Measurements from ENCODE around the gene SMPDL3B. TPM values are rescaled to one million over a fixed set of nuclear protein-coding genes. Genes with fewer than 3 reads are reported as not detected.
A peak's percentile ranks its signal among the peaks of the same experiment; 100 is the strongest.

SMPDL3B gene
- total RNA-seq, 3 donors from 2014 or later (not counting 1 experiment from before 2014, with no cell fraction given) = 0.24 to 0.88 (median 0.75) TPM

DNA sequence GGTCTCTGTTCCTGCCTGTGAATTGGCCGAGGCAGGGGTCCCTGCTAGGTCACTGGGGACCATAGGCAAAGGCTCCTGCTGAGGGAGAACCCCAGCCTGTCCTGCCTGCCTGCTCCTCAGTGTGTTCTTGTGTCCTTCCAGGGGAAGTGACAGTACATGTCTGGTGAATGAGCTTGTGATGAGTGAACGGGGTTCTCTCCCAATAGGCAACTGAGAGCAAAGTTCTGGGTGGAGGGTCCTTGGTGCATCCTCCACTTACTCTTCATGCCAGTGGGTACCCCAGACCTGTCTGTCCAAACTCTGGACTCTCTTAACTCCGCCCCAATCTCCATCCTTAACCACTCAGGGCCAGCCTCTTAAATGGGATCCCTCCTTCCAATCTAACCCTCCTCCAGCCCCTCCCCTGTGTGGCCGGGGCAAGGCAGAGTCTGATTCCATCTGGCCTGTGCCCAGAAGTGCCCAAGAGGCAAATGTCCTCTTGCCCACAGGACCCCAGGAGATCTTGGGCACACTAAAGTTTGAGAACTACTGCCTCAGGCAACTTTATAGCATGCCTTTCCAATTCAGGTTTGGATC is 26.9 kb downstream of the SMPDL3B start:
- peaks cover 12 to 32% of the 10 kb centered on the region in 2 donors for H3K4me1 Mint-ChIP-seq
- Histone ChIP-seq H3K36me3 (ENCODE audit: control insufficient read depth, insufficient read depth, low read length) (peaks cover 21% of the 10 kb centered on the region), H3K27ac (ENCODE audit: low read length) (no peak overlapping the region), H3K27me3 (ENCODE audit: control insufficient read depth, insufficient read depth, low read length) (no peaks in the 10 kb centered on the region), H3K9me3 (ENCODE audit: control insufficient read depth, insufficient read depth, low read length) (no peaks in the 10 kb centered on the region), H3K4me1 (ENCODE audit: control insufficient read depth, insufficient read depth, low read length) (peaks cover 30% of the 10 kb centered on the region), H3K4me3 (ENCODE audit: low read length) (no peak overlapping the region)
- ATAC-seq (no peak), DNase-seq (no peak)
- WGBS (ENCODE audit: insufficient coverage) = 67% methylated on average over 4 of the region's 4 CpGs
- peak overlapping the region; percentile 70 to 80 for H3K27ac Mint-ChIP-seq
- no peaks in the 10 kb centered on the region for H3K36me3 Mint-ChIP-seq
- TF ChIP-seq, protein P1, sequence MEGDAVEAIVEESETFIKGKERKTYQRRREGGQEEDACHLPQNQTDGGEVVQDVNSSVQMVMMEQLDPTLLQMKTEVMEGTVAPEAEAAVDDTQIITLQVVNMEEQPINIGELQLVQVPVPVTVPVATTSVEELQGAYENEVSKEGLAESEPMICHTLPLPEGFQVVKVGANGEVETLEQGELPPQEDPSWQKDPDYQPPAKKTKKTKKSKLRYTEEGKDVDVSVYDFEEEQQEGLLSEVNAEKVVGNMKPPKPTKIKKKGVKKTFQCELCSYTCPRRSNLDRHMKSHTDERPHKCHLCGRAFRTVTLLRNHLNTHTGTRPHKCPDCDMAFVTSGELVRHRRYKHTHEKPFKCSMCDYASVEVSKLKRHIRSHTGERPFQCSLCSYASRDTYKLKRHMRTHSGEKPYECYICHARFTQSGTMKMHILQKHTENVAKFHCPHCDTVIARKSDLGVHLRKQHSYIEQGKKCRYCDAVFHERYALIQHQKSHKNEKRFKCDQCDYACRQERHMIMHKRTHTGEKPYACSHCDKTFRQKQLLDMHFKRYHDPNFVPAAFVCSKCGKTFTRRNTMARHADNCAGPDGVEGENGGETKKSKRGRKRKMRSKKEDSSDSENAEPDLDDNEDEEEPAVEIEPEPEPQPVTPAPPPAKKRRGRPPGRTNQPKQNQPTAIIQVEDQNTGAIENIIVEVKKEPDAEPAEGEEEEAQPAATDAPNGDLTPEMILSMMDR (IDR thresholded peaks at IDR 0.05) = no peak
- peak overlapping the region; percentile 86 for H3K4me3 Mint-ChIP-seq
- intact Hi-C loops (cut with micrococcal nuclease) = no loop called here
- no peaks in the 10 kb centered on the region for H3K9me3 Mint-ChIP-seq
- H3K27me3 Mint-ChIP-seq (ENCODE audit: low read depth in 2 of 2) = no peaks in the 10 kb centered on the region

DNA sequence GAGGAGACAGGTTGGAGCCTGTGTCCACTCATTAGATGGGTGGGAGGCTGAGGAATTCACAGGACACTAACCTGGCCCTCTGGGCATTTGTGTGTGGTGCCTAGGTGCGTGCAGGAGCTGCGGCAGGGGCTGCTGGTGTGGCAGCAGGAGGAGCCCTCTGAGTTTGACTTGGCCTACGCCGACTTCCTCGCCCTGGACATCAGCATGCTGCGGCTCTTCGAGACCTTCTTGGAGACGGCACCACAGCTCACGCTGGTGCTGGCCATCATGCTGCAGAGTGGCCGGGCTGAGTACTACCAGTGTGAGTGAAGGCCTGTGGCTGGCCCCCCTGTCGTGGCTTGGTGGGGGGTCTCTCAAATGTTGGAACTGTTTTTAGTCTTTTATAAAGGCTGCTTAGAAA is 28.6 kb downstream of the SMPDL3B start:
- 97% methylated on average over 11 of the region's 11 CpGs for WGBS (ENCODE audit: insufficient coverage)
- H3K4me1 Mint-ChIP-seq = peaks cover 12 to 41% of the 10 kb centered on the region in 2 donors
- no peak overlapping the region for H3K4me3 Mint-ChIP-seq

DNA sequence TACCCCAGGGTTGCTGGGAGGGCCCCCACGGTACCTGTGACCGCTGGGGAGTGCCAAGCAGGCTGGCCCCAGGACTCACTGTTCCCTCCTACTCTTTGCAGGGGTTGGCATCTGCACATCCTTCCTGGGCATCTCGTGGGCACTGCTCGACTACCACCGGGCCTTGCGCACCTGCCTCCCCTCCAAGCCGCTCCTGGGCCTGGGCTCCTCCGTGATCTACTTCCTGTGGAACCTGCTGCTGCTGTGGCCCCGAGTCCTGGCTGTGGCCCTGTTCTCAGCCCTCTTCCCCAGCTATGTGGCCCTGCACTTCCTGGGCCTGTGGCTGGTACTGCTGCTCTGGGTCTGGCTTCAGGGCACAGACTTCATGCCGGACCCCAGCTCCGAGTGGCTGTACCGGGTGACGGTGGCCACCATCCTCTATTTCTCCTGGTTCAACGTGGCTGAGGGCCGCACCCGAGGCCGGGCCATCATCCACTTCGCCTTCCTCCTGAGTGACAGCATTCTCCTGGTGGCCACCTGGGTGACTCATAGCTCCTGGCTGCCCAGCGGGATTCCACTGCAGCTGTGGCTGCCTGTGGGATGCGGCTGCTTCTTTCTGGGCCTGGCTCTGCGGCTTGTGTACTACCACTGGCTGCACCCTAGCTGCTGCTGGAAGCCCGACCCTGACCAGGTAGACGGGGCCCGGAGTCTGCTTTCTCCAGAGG is 31.8 kb downstream of the SMPDL3B start:
- H3K4me1 Mint-ChIP-seq = peaks cover 11 to 33% of the 10 kb centered on the region in 2 donors
- TF ChIP-seq, protein P1 (IDR thresholded peaks at IDR 0.05) = no peak
- peak overlapping the region; percentile 19 to 33 for H3K27ac Mint-ChIP-seq
- H3K9me3 ChIP-seq (ENCODE audit: control insufficient read depth, insufficient read depth, low read length) = no peaks in the 10 kb centered on the region
- H3K27me3 Mint-ChIP-seq (ENCODE audit: low read depth in 2 of 2) = no peaks in the 10 kb centered on the region
- 97% methylated on average over 24 of the region's 24 CpGs for WGBS (ENCODE audit: insufficient coverage)
- H3K36me3 Mint-ChIP-seq = no peaks in the 10 kb centered on the region
- no peak overlapping the region for H3K4me3 Mint-ChIP-seq
- DNase-seq (no peak), ATAC-seq (no peak)
- no peaks in the 10 kb centered on the region for H3K27me3 ChIP-seq (ENCODE audit: control insufficient read depth, insufficient read depth, low read length)
- no peak overlapping the region for H3K4me3 ChIP-seq (ENCODE audit: low read length)
- H3K27ac ChIP-seq (ENCODE audit: low read length) = no peak overlapping the region
- peaks cover 34% of the 10 kb centered on the region for H3K36me3 ChIP-seq (ENCODE audit: control insufficient read depth, insufficient read depth, low read length)
- no peaks in the 10 kb centered on the region for H3K9me3 Mint-ChIP-seq
- H3K4me1 ChIP-seq (ENCODE audit: control insufficient read depth, insufficient read depth, low read length) = peaks cover 4% of the 10 kb centered on the region
- intact Hi-C loops (cut with micrococcal nuclease) = no loop called here

More for the DNA sequence above, 28.6 kb downstream of the SMPDL3B start:
- no peaks in the 10 kb centered on the region for H3K9me3 ChIP-seq (ENCODE audit: control insufficient read depth, insufficient read depth, low read length)
- H3K27ac ChIP-seq (ENCODE audit: low read length) = no peak overlapping the region
- no peak for DNase-seq
- H3K4me3 ChIP-seq (ENCODE audit: low read length) = no peak overlapping the region
- Mint-ChIP-seq H3K9me3 (no peaks in the 10 kb centered on the region), H3K36me3 (no peaks in the 10 kb centered on the region), H3K27me3 (ENCODE audit: low read depth in 2 of 2) (no peaks in the 10 kb centered on the region), H3K27ac (peak overlapping the region in 1 of 2 donors; percentile 35)
- peaks cover 30% of the 10 kb centered on the region for H3K4me1 ChIP-seq (ENCODE audit: control insufficient read depth, insufficient read depth, low read length)
- TF ChIP-seq, protein P1 (IDR thresholded peaks at IDR 0.05) = no peak
- no peak for ATAC-seq
- H3K36me3 ChIP-seq (ENCODE audit: control insufficient read depth, insufficient read depth, low read length) = peaks cover 33% of the 10 kb centered on the region
- intact Hi-C loops (cut with micrococcal nuclease) = no loop called here
- no peaks in the 10 kb centered on the region for H3K27me3 ChIP-seq (ENCODE audit: control insufficient read depth, insufficient read depth, low read length)
